Stimulated activated naive CD8-positive, alpha-beta T cell treated with anti-CD3 and anti-CD28 coated beads, Interleukin-15, amount 100 ng/mL, for 72 hours (primary cell): ENCODE measurements around the gene CXorf51A.
"Not testable (repeated sequence)": the region's sequence is repeated elsewhere in the genome, so short reads cannot be mapped to it uniquely, and the experiment has no call there.

Experiments used
- ATAC-seq: fragments of 150-1000 bp; cut with Tn5 transposase; 2 replicates; pipeline ENCODE4 v1.10.0; 2021; ENCODE audit warnings: mild to moderate bottlenecking, moderate library complexity
- DNase-seq, 2 donors: peaks; one replicate each; pipeline ENCODE4 v3.0.0; 2021 to 2022
- H3K27ac Mint-ChIP-seq, 2 donors: one replicate each; pipeline ENCODE4 v1.8.0; 2022; ENCODE audit warnings: mild to moderate bottlenecking in 2 of 2, mixed read lengths in 2 of 2, moderate library complexity in 2 of 2
- H3K27me3 Mint-ChIP-seq: one replicate; pipeline ENCODE4 v1.8.0; 2022; ENCODE audit warnings: mixed read lengths
- H3K4me1 Mint-ChIP-seq: one replicate; pipeline ENCODE4 v1.8.0; 2022; ENCODE audit warnings: mild to moderate bottlenecking, mixed read lengths
- H3K4me3 Mint-ChIP-seq, 2 donors: one replicate each; pipeline ENCODE4 v1.8.0; 2022; ENCODE audit warnings: mild to moderate bottlenecking in 2 of 2, mixed read lengths in 2 of 2, moderate library complexity in 1 of 2
- H3K9me3 Mint-ChIP-seq, 2 donors: one replicate each; pipeline ENCODE4 v1.8.0; 2022; ENCODE audit warnings: mixed read lengths in 2 of 2

The CXorf51A gene

GRCh38 chrX:146814644-146815043 lies at the start of gene CXorf51A:
TSS of gene CXorf51A (minus strand) at chrX:146814744. CDS start at chrX:146814723, 21 bp downstream.
- not testable (repeated sequence) for H3K9me3 Mint-ChIP-seq, ATAC-seq, H3K4me3 Mint-ChIP-seq, DNase-seq, H3K27me3 Mint-ChIP-seq, H3K27ac Mint-ChIP-seq, H3K4me1 Mint-ChIP-seq

- DNase-seq, result no peak
- H3K4me1 Mint-ChIP-seq, result no peaks in the 10 kb centered on the region
- peaks cover 0 to 4% of the 10 kb centered on the region in 2 donors for H3K9me3 Mint-ChIP-seq
- H3K27me3 Mint-ChIP-seq, result no peaks in the 10 kb centered on the region
- no peak overlapping the region for H3K27ac Mint-ChIP-seq
- ATAC-seq, result no peak
- no peak overlapping the region for H3K4me3 Mint-ChIP-seq
Observed at GRCh38 chrX:146863566-146863965, 49.0 kb upstream of the CXorf51A start.

GRCh38 chrX:146854281-146854680 lies 39.7 kb upstream of the CXorf51A start:
- Mint-ChIP-seq H3K27me3 (no peaks in the 10 kb centered on the region), H3K4me3 (no peak overlapping the region), H3K9me3 (peaks cover 8 to 12% of the 10 kb centered on the region in 2 donors), H3K4me1 (no peaks in the 10 kb centered on the region), H3K27ac (no peak overlapping the region)
- DNase-seq, result no peak
- no peak for ATAC-seq

GRCh38 chrX:146831994-146832393 lies 17.4 kb upstream of the CXorf51A start:
- Mint-ChIP-seq H3K27ac (no peak overlapping the region), H3K4me3 (no peak overlapping the region), H3K27me3 (no peaks in the 10 kb centered on the region), H3K4me1 (no peaks in the 10 kb centered on the region), H3K9me3 (no peaks in the 10 kb centered on the region)
- ATAC-seq (no peak), DNase-seq (no peak)

- ATAC-seq, H3K27me3 Mint-ChIP-seq, H3K4me3 Mint-ChIP-seq, H3K27ac Mint-ChIP-seq, H3K4me1 Mint-ChIP-seq, DNase-seq, H3K9me3 Mint-ChIP-seq: not testable (repeated sequence)
Observed at GRCh38 chrX:146809471-146809870, 5.1 kb downstream of the CXorf51A start, which contains the start of gene CXorf51B. TSS of gene CXorf51B (plus strand) at chrX:146809771. CDS start at chrX:146809792, 21 bp downstream.
